HG03354 (cell line): ENCODE data around the gene TTLL5.

ENCODE experiments used
- ATAC-seq: cut with Tn5 transposase; IDR thresholded peaks from one replicate; pipeline ENCODE4 v1.9.1; 2021; ENCODE audit warnings: mild to moderate bottlenecking; ENCODE audit not compliant: unreplicated experiment, poor library complexity, severe bottlenecking

Gene TTLL5

GRCh38 chr14:75999511-76000190 is 338.6 kb downstream of the TTLL5 start:
- ATAC-seq = no peak

GRCh38 chr14:76002383-76002782 is 341.3 kb downstream of the TTLL5 start:
- ATAC-seq = no peak
